NCI-H510A (cell line): Measurements from ENCODE around the gene DMBT1.

ENCODE experiments used
- DNase-seq: peaks from one replicate; lab custom pipeline; 2025; lab: John Stamatoyannopoulos, UW

The DMBT1 gene

GRCh38 chr10:122647383-122647968 lies 86.9 kb downstream of the DMBT1 start:
- DNase-seq: no peak

- no peak for DNase-seq
Measured at GRCh38 chr10:122648599-122649428, 88.3 kb downstream of the DMBT1 start.

- no peak for DNase-seq
Measured at GRCh38 chr10:122649903-122650302, 89.3 kb downstream of the DMBT1 start.

DNA sequence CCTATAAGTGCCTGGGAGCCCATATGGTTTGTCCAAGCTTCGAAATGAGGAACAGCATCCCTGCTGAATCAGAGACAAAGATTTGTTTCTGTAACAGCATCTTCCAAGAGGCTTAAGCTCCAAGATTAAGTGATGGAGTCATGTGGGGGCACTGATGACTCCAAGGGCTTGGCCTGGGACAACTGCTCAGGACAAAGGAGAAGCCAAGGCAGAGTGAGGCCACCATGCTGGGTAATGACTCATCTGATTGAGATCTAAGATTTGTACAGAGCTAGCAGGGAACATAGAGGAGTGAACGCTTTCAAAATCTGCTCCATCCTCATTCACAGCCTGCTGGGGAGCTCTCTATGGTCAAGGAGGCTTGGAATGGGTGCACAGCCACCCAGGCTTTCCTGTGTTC lies 89.8 kb downstream of the DMBT1 start:
- DNase-seq: no peak

GRCh38 chr10:122655524-122656307 lies 95.2 kb downstream of the DMBT1 start:
- no peak for DNase-seq

DNA sequence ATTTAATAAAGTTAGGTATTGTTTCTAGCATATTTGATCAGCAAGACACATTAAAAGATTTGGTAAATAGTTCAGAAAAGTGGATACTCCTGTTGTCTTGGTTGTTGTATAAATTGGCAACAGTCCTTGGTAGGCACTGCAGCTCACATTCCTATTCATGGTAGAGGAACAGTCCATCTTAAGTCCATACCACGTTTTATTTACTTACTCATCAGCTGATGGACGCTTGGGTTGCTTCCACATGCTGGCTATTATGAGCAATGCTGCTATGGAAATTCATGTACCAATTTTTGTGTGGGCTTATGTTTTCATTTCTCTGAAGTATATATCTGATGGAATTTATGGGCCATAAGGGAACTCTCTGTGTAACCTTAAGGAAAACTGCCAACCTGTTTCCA lies 95.8 kb downstream of the DMBT1 start:
- DNase-seq: no peak

- no peak for DNase-seq
Measured at GRCh38 chr10:122656741-122657140, 96.2 kb downstream of the DMBT1 start.

- DNase-seq: no peak
Measured at GRCh38 chr10:122657255-122657654, 96.7 kb downstream of the DMBT1 start.

- DNase-seq: no peak
Measured at GRCh38 chr10:122657729-122658128, 97.2 kb downstream of the DMBT1 start.

- no peak for DNase-seq
Measured at GRCh38 chr10:122658356-122659049, 97.9 kb downstream of the DMBT1 start.

- DNase-seq: no peak
Measured at GRCh38 chr10:122659126-122659525, 98.6 kb downstream of the DMBT1 start.

DNA sequence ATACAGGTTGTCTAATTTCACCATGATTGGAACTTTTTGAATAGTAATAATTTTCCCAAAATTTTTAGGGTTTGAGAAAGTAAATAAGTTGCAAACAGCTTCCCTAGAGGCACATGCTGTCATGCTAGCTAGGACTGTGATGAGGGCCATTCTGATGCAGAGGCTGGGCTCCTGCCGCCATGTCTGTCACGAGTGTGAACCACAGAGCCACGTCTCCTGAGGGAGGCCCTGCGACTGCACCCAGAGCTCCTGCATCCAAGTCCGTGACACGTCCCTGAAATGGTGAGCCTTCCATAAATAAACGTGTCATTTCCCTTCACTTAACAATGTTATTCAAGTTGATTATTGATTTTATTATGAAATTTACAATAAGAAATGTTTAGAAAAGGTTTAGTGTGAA lies 99.1 kb downstream of the DMBT1 start:
- no peak for DNase-seq

GRCh38 chr10:122660696-122661095 lies 100.1 kb downstream of the DMBT1 start:
- no peak for DNase-seq

DNA sequence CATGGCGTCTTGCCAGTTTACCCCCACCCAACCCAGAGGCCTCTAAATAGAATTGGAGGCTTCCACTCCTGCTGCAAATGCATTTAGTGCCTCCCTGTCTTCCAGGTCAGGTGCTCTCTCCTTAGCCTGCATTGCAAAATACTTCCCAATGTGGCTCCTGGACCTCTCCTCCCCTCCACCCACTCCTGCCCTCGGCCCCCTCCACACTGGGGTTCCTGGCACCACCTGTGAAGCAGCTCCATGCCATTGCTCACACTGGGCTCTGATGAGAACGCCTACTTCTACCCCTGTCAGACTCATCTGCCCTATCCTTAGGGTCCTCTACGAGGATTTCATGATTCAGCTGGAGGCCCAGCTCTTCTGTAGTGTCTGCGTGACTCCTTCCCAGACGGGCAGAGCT lies 101.7 kb downstream of the DMBT1 start:
- DNase-seq: no peak

DNA sequence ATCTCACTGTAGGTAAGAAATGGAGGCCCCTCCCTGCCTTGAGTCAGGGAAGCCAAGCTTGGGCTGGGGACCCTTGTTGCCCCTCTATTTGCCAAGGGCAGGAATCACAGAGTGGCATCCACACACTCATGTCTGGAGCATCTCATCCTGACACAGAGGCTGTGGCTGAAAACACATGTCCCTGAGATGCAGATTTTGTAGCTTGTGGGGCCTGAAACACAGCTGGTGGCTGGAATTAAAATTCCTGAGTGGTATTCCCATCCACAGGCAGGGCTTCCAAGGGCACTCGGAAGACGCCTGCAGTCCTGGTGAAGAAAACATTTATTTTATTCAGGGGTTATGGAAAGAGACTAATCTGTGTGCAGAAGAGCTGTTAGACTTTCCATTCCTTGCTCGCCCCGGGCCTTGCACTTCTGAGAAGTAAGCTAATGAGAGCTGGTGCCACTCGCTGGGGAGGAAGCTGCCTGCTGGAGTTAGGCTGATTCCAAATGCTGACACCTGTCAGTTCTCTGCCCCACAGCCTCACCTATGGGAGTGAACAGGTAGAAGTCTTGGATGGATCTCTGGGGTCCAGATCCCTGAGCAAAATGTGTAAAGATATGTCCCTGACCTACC lies 103.1 kb downstream of the DMBT1 start:
- DNase-seq: no peak

GRCh38 chr10:122664501-122664900 lies 103.9 kb downstream of the DMBT1 start:
- DNase-seq: no peak

GRCh38 chr10:122665329-122665860 lies 104.8 kb downstream of the DMBT1 start:
- DNase-seq: no peak

- DNase-seq: no peak
Measured at GRCh38 chr10:122665946-122666345, 105.4 kb downstream of the DMBT1 start.

DNA sequence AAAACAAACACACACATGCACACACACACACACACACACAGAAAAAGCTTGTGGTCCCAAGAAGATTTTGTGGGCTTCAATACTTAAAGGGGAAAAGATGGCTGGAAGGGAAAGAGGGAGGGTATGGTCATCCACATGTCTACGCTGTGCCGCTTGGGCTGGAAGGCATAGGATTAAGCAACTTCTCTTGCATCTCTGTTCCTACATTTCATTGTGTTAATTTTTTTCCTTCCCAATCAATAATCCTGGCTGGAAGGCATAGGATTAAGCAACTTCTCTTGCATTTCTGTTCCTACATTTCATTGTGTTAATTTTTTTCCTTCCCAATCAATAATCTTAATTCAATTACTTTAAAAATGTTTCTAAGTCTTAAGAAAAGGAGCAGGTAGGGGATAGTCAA lies 108.5 kb downstream of the DMBT1 start:
- DNase-seq: no peak

DNA sequence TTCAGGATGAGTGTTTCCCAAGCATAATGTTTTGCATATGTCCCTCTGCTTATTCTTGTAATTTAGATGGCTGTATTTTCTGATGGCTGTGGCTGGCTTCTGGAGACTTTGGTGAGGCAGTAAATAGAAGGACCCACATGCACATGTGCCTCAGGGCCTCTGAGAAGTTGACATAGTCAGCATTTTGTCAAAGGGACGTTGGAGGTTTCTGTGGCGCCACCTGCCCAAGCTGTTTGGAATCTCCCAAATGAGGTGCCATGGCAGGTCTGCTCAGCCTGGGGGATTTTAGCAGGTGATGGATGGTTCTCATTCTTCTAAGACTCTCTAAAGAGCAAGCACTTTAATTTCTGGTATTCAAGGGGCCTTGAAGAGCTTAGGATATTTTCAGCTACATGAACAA lies 109.3 kb downstream of the DMBT1 start:
- DNase-seq: no peak

GRCh38 chr10:122671355-122671754 lies 110.8 kb downstream of the DMBT1 start:
- no peak for DNase-seq

- DNase-seq: no peak
Measured at GRCh38 chr10:122672655-122673054, 112.1 kb downstream of the DMBT1 start.
